ENCODE results near the gene UXT. TPM values are rescaled to one million over a fixed set of nuclear protein-coding genes. Genes with fewer than 3 reads are reported as not detected.
"Not testable (repeated sequence)": the region's sequence is repeated elsewhere in the genome, so short reads cannot be mapped to it uniquely, and the experiment has no call there.

UXT gene
- total and polyA plus RNA-seq, 8 donors, result 2.9 to 320 (median 90.0) TPM

DNA sequence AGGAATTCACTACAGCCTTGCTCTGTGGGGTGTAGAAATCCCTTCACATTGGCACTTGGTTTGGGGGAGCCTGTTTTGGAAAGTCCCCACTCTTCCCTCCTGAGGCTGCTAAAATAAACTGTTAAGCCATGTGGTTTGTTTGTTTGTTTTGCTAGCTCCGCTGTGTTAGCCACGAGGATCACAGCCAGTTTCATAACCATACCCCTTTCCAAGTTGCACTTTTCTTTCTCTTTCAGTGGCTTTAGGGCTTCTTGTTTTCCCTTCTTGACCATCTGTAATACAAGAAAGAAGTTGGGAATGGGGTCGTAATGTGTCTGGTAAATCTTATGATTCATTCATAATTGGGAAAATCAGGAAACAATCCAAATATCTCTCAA is 24.8 kb upstream of the UXT start:
- WGBS, 5 donors, result 39 to 70% (median 47%) methylated on average over 3 of the region's 3 CpGs
- Histone ChIP-seq H3K4me3 (no peak overlapping the region), H3K4me1 (no peaks in the 10 kb centered on the region), H3K36me3 (no peaks in the 10 kb centered on the region), H3K9me3 (no peaks in the 10 kb centered on the region), H3K27me3 (peaks cover 0 to 12% (median 0%) of the 10 kb centered on the region in 3 donors), H3K27ac (no peak overlapping the region)
- TF ChIP-seq, protein P1, sequence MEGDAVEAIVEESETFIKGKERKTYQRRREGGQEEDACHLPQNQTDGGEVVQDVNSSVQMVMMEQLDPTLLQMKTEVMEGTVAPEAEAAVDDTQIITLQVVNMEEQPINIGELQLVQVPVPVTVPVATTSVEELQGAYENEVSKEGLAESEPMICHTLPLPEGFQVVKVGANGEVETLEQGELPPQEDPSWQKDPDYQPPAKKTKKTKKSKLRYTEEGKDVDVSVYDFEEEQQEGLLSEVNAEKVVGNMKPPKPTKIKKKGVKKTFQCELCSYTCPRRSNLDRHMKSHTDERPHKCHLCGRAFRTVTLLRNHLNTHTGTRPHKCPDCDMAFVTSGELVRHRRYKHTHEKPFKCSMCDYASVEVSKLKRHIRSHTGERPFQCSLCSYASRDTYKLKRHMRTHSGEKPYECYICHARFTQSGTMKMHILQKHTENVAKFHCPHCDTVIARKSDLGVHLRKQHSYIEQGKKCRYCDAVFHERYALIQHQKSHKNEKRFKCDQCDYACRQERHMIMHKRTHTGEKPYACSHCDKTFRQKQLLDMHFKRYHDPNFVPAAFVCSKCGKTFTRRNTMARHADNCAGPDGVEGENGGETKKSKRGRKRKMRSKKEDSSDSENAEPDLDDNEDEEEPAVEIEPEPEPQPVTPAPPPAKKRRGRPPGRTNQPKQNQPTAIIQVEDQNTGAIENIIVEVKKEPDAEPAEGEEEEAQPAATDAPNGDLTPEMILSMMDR (IDR thresholded peaks at IDR 0.05), result no peak
- TF ChIP-seq EP300 (IDR thresholded peaks at IDR 0.05), result no peak
- TF ChIP-seq POLR2AphosphoS5 (IDR thresholded peaks at IDR 0.05), result no peak
- no peak for TF ChIP-seq POLR2A (IDR thresholded peaks at IDR 0.05)
- intact Hi-C loops (cut with DNase I; ENCODE audit: low total_unique reads), result no loop called here
- DNase-seq, result no peak

DNA sequence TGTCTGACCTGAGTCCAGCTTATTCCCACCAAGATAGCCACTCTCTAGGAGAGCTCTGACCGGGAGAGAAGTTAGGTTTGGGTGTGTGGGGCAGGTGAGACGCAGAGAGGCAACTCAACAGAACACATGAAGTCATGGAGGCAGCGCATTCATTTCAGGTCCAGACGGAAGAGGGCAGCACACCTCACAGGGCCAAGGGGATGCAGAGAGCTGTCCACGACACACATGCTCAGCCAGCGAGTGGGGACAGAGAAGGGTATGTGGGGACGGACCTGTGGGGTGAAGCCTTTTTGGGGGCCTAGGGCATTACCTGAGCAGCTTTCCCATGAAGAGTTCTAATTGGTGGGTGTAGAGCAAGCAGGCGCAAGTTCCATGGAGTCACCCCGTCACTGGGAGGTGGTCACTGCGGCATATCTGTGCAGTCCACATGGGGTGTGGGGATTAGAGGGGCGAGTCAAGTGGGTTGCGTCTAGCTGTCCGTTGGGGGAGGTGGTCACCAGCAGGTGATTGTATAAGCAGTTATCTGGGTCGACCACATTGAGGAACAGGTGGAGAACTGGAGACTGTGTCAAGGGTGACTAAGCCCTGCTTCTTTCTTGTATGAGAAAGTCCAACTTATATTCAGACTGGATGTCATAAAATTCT is 24.3 kb upstream of the UXT start:
- WGBS, 5 donors, result 74 to 81% (median 78%) methylated on average over 11 to 14 of the region's 14 CpGs
- intact Hi-C loops (cut with DNase I; ENCODE audit: low total_unique reads), result no loop called here

DNA sequence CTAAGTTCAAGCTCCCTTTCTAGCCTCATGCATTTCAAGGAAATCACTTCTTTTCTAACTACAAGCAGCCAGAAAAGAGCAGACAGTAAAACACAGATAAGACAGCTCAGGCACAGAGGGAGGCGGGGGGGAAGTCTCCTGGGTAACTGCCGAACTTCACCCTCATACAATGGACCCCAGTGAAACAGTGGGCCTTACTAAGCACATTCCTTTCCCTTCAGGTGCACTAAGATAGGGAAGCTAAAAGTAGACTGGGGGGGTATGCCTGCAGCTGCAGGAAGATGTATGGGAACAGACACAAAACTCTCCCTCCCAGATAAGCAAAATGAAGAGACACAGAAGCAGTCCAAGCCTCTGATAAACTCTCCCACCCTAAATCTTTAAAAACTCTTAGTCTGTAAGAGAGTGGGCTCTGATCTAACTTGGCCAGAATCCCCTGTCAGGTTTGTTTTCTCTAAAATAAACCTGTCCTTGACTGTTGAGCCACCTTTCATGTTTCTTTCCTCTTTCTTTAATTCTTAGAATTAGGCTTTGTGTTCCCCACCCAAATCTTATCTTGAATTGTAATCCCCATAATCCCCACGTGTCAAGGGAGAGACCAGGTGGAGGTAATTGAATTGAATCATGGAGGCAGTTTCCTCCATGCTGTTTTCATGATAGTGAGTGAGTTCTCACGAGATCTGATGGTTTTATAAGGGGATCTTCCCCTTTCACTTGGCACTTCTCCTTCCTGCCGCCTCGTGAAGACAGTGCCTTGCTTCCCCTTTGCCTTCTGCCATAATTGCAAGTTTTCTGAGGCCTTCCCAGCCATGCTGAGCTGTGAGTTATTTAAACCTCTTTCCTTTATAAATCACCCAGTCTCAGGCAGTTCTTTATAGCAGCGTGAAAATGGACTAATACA is 17.2 kb upstream of the UXT start:
- H3K27ac ChIP-seq; intact Hi-C loops (cut with DNase I; ENCODE audit: low total_unique reads); H3K36me3 ChIP-seq; H3K4me3 ChIP-seq; H3K4me1 ChIP-seq; H3K27me3 ChIP-seq; DNase-seq: not testable (repeated sequence)
- 60 to 70% (median 65%) methylated on average over 7 of the region's 7 CpGs for WGBS, 5 donors
- H3K9me3 ChIP-seq, result peaks cover 0 to 23% (median 4%) of the 10 kb centered on the region in 4 donors

More for the DNA sequence above, 24.3 kb upstream of the UXT start:
- peaks cover 0 to 12% (median 0%) of the 10 kb centered on the region in 3 donors for H3K27me3 ChIP-seq
- DNase-seq, result no peak
- H3K9me3 ChIP-seq, result no peaks in the 10 kb centered on the region
- no peak for TF ChIP-seq POLR2AphosphoS5 (IDR thresholded peaks at IDR 0.05)
- TF ChIP-seq POLR2A (IDR thresholded peaks at IDR 0.05), result no peak
- TF ChIP-seq, protein P1 (IDR thresholded peaks at IDR 0.05), result no peak
- TF ChIP-seq EP300 (IDR thresholded peaks at IDR 0.05), result no peak
- H3K4me3 ChIP-seq, result no peak overlapping the region
- H3K4me1 ChIP-seq, result no peaks in the 10 kb centered on the region
- H3K27ac ChIP-seq, result no peak overlapping the region
- H3K36me3 ChIP-seq, result no peaks in the 10 kb centered on the region

DNA sequence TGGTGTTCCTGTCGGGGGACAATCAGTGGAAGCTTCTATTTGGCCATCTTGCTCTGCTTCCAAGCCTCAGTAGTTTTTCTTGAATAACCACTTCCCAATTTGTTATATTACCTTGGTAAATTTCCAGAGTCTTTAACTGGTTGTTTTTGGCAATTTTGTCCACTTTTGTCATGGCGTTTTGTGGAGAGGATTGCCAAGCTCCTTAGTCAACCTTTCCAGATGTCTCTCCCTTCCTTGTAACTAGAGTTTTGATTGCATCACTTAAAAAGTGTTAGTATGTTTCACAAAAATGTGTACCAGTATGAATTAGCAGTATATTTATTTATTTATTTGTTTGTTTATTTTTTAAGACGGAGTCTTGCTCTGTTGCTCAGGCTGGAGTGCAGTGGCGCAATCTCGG is 15.8 kb upstream of the UXT start:
- Histone ChIP-seq H3K36me3 (no peaks in the 10 kb centered on the region), H3K27ac (no peak overlapping the region), H3K27me3 (peaks cover 0 to 6% (median 0%) of the 10 kb centered on the region in 3 donors), H3K9me3 (peaks cover 0 to 27% (median 4%) of the 10 kb centered on the region in 4 donors), H3K4me3 (no peak overlapping the region), H3K4me1 (no peaks in the 10 kb centered on the region)
- WGBS, 5 donors, result 72 to 92% (median 83%) methylated on average over 5 of the region's 5 CpGs
- no peak for TF ChIP-seq POLR2AphosphoS5 (IDR thresholded peaks at IDR 0.05)
- TF ChIP-seq, protein P1 (IDR thresholded peaks at IDR 0.05), result no peak
- TF ChIP-seq POLR2A (IDR thresholded peaks at IDR 0.05), result no peak
- no peak for TF ChIP-seq EP300 (IDR thresholded peaks at IDR 0.05)
- intact Hi-C loops (cut with DNase I; ENCODE audit: low total_unique reads), result no loop called here
- DNase-seq, result no peak

DNA sequence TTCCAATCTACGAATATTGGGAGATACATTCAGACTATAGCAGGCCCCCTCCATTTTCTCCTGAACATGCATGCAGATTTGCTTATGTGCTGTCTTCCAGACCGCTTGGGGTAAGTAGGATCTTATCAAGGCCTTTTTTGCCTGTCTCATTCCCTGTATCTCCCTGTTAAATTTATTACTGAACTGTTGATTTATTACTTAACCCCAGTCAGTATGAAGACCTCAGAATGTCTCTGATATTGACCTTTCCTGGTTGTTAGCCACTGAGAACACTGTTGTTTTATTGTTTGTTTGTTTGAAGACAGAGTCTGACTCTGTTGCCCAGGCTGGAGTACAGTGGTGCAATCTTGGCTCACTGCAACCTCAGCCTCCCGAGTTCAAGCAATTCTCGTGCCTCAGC is 6.8 kb upstream of the UXT start:
- H3K36me3 ChIP-seq; DNase-seq; H3K4me3 ChIP-seq; H3K27me3 ChIP-seq; H3K9me3 ChIP-seq; H3K4me1 ChIP-seq; intact Hi-C loops (cut with DNase I; ENCODE audit: low total_unique reads); H3K27ac ChIP-seq: not testable (repeated sequence)
- 67 to 94% (median 87%) methylated on average over 4 of the region's 4 CpGs for WGBS, 5 donors
